COR-L47 (cell line): ENCODE measurements around the gene SMIM21.

Source experiments
- DNase-seq: peaks from one replicate; lab custom pipeline; 2025; lab: John Stamatoyannopoulos, UW

The SMIM21 gene

DNA sequence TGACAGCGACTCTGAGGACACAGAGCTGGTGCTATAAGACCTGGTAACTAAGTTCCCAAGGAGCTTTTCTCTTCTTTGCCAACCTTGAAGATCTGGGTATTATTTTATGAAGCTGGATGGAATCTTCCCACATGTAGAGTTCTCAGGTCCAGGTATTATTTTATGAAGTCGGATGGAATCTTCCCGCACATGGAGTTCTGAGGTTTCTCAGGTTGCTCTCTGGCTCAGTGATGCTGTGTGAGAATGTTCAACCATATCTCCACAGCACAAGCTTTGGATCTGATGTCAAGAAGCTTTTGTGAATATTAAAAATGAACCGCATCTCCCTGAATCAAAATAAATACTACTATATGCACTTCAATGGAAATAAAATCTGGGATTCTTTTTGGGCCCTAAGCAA lies at the start of gene SMIM21:
Gene SMIM21, minus strand, starts transcription at position 101 of the 400 bp plus-strand sequence. CDS start 140 bp downstream, outside the sequence.
- DNase-seq, result no peak

GRCh38 chr18:75475228-75475627 lies 47.7 kb upstream of the SMIM21 start:
- DNase-seq, result no peak

DNA sequence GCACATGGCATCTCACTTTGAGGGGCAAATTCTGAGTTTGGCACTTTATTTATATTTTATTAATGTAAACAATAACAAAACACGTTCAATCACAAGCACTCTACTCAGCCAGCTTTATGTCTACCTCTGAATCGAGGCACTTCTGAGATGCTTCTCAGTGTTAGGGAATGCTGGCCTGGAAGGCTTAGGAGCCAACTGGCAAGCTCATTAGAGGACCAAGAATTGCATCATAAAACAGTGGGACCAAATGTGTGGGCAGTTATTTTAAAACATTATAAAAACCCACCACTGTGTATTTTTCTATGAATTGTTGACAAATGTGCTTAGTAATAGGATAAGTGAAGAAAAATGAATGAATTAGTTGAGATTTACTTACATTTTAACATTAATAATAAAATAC lies 46.8 kb upstream of the SMIM21 start:
- DNase-seq, result no peak

- DNase-seq, result no peak
Measured at GRCh38 chr18:75473316-75473715, 45.8 kb upstream of the SMIM21 start.

DNA sequence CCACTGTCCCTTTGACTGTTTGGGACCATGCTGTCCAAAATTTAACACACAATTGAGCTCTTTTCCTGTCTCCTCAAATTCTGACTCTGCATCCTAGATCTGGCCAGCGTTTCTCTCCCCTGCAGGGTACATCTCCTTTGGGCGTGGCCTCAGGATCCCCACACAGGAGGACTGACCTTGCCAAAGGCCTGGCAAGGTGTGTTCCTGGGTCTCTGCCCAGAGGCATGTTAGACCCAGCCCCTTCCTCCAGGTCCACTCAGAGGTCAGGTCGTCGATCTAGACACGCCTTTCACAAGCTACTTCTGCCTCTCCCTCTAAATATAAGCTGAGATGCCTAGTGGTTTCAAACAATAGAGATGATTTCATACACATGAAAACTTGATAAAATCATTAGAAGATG lies 45.4 kb upstream of the SMIM21 start:
- no peak for DNase-seq

GRCh38 chr18:75472396-75472795 lies 44.9 kb upstream of the SMIM21 start:
- DNase-seq, result no peak

- no peak for DNase-seq
Measured at GRCh38 chr18:75471850-75472249, 44.3 kb upstream of the SMIM21 start.

DNA sequence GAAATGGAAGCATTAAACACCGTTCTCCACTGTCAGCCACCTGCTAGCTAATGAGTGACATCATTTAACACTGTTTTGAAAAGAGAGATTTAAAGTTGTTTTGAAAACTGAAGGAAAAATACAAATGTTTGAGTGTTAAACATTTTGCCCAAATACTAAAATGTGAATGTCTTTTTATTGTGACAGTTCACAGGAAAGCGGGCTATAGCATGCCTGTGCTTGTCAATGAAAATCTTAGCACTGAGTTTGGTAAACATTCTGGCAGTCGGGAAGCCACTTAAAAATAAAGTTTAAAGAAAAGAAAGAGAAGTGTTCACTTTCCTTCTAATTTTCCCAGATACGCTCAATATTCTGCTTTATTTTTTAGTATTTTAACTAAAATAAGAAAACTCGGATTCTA lies 40.3 kb upstream of the SMIM21 start:
- DNase-seq, result no peak

- no peak for DNase-seq
Measured at GRCh38 chr18:75467281-75467795, 39.8 kb upstream of the SMIM21 start.

GRCh38 chr18:75464356-75464755 lies 36.9 kb upstream of the SMIM21 start:
- no peak for DNase-seq

GRCh38 chr18:75462178-75462832 lies 34.8 kb upstream of the SMIM21 start:
- DNase-seq, result no peak

DNA sequence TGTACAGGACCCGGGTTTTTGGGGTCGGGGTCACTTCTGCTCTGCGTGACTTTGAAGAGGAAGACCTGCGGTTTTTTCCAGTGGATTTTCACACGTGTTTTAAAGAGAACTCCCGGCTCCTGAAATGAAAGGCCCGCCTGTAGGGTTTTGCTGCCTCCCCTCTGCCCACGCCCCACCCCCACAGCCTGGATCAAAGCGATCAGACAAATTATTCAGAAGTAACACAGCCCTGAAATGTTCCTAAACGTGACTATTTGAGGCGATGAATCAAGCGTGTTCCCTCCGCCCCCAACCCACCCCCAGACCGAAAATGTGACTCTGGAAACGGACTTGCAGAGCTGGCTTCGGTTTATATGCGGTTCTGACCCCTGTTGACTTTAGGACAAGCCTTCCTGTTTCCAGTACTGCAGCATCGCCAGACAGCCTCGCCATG lies 28.7 kb upstream of the SMIM21 start:
- DNase-seq, result no peak

DNA sequence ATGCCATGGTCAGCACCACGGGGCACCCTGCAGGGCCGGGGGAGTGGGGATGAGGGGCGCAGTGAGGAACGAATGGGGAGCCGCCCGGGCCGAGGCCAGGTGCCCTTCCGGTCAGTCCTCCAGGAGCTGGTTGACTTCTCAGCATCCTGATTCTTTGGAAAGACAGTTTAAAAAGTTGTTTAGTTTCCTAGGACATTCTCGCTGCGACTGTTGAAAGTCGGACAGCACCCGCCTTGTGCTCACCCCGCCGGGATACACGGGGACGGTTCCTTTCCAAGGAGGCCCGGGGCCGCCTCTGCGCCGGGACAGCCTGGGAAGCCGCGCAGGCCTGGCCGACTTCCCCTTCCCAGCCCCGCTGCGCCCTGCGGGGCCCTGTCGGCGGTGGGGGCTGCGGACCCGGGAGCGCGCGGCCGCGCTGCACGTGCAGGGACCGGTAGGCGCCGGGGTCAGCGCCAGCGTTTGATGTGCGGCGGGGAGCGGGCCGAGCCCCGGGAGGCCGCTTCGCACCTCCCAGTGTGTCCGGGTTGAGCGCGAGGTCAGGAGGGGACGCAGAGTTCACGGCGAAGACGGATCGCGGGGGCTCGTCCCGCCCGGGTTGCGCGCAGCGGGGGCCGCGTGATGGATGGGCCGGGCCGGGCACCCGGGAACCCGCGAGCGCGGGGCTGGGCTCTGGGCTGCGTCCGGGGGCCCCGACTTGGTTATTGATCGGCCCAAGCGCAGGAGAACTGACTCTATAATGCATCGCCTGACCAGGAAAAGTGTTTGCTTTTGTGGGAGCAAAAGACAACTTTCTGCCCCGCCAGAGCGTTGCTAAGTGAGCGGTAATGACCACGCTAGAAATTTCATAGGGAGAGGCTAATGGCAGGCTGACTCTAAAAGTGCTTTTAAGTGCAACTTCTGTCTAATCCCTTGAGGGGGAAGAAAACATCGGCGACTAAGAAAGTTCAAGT lies 28.0 kb upstream of the SMIM21 start:
- DNase-seq, result no peak

DNA sequence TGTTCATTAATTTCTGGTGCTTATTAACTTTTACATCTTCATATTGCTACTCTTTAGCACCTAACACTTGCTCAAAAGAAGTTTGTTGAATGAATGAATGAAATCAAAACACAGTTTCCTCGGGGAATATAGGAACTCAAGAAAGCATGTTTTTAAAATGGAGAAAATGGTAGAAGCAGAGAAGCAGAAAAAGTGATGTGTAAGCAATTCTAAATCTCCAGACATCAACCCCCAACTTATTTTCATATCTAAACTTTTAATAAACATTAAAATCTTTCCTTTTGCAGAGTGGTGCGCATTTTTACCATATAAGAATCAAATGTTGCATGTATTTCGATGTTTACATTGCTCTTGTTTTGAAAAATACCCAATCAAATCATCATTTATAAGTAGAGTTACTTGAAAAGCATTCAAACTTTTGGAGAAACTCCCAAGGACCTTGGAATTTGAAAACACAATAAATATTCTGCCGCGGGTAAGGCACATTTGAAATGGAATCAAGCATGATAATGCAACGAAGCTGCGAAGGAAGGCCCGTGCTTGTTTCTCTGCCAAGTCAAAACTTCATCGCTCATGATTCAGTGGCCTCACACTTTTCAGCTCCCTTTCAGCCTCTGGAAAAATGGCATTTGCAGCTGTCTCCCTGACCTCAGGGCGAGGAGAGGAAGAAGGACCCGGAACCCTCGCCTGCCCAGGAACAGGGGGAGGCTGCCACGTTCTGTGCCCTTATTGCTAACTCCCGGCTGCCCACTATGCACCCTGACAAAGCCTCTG lies 26.7 kb upstream of the SMIM21 start:
- no peak for DNase-seq

DNA sequence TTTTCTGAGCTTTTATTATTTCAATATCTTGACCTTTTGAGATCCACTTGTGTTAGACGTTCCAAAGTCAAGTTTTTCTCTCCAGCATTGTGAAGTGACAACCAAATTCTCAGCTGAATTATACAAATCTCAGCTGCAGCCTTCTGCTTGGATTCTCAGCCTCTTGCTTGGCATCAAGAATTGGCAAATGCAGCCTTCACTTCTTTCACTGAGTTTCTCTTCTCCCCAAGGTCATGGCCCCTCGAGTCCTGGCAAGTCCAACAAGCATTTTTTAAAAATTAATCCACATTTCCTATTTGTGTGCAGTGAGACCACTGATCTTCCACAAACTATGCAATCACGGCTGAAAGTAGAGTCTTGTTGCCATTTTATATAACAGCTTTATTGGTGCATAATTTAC lies 23.4 kb upstream of the SMIM21 start:
- DNase-seq, result no peak

DNA sequence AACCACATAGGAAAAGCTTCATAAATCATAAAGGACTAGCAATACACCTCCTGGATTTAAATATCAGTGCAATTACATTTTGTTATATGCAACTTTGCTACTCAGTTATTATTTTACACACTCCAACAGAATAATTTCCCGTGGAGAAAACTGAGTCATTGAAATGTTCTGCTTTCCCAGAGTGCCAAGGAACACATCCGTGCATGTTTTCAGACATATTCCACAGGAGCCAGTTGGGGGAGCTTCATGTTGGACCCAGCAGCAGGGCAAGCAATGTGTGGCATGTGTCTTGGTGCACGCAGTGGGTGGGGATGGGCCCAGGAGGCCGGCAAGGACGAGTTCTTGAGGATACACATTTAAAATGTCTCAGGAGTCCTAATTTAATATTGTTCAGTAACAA lies 14.4 kb upstream of the SMIM21 start:
- no peak for DNase-seq

DNA sequence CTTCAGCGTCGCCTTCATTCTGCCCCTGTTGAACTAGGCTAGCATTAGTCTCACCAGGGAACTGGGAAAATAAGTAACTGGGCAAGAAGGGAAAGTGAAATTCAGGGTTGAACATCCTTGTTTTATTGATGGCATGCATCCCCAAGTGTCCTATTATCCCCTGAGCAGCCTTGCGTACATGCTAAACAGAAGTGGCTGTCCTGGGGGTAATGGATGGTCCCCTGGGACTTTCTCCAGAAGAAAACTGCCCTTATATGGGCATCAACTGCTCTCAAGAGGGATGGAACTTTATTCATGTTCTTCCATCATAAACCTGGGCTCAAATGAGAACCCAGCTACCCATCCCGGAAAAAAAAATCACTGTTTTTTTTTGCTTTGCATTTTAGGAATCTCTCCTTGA lies 11.8 kb upstream of the SMIM21 start:
- DNase-seq, result no peak

DNA sequence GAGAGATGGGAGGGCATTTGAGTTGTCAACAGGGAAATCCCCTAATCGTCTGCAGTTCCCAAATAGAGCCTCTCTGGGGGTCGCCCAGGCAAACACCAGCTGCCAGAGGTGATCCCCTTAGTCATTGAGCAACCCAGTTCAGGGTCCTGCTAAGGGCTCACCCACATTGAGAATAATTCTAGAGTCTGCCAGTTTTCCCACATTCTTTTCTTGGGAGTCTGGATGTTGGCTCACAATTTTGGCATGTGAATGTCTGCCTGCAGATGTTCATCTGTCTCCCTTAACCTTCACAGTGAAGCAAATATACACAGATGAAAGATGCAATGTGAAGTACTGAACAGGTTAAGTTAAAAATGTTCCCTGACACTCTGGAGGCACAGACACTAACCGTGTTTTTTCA lies 11.4 kb upstream of the SMIM21 start:
- no peak for DNase-seq

- no peak for DNase-seq
Measured at GRCh38 chr18:75437979-75438378, 10.5 kb upstream of the SMIM21 start.

GRCh38 chr18:75433098-75433497 lies 5.6 kb upstream of the SMIM21 start:
- no peak for DNase-seq

- DNase-seq, result no peak
Measured at GRCh38 chr18:75429975-75430374, 2.5 kb upstream of the SMIM21 start.

- DNase-seq, result no peak
Measured at GRCh38 chr18:75428490-75428889, 987 bp upstream of the SMIM21 start.
